Mesendoderm (in vitro differentiated cells): ENCODE measurements around the gene GALNT17. TPM values are rescaled to one million over a fixed set of nuclear protein-coding genes. Genes with fewer than 3 reads are reported as not detected.

ENCODE experiments used
- DNase-seq: peaks from one replicate; pipeline ENCODE4 v3.0.0; 2013
- H2AK5ac ChIP-seq: 2 replicates; pipeline ENCODE4 v1.6.1; 2013; ENCODE audit warnings: low read length, inconsistent platforms
- H2BK120ac ChIP-seq: 2 replicates; pipeline ENCODE4 v1.6.1; 2013; ENCODE audit warnings: low read depth, mild to moderate bottlenecking, low read length, moderate library complexity, mixed read lengths
- H2BK15ac ChIP-seq: replicated peaks from 2 replicates; pipeline ENCODE4 v1.6.1; 2013; ENCODE audit warnings: low read depth, mild to moderate bottlenecking, moderate library complexity
- H2BK5ac ChIP-seq: 2 replicates; pipeline ENCODE4 v1.6.1; 2013; ENCODE audit warnings: low read length, inconsistent platforms
- H3K18ac ChIP-seq: 2 replicates; pipeline ENCODE4 v1.6.1; 2013; ENCODE audit warnings: mild to moderate bottlenecking, low read length, mixed read lengths
- H3K23ac ChIP-seq: one replicate; pipeline ENCODE4 v1.6.1; 2013; ENCODE audit warnings: low read length
- H3K27ac ChIP-seq: 2 replicates; pipeline ENCODE4 v1.5.1; 2013; ENCODE audit warnings: low read depth, mild to moderate bottlenecking, inconsistent platforms, low read length, moderate library complexity
- H3K27me3 ChIP-seq: 2 replicates; pipeline ENCODE4 v1.6.1; 2013; ENCODE audit warnings: low read length, control low read depth, mild to moderate bottlenecking, inconsistent platforms; ENCODE audit not compliant: insufficient read depth, poor library complexity
- H3K36me3 ChIP-seq: 2 replicates; pipeline ENCODE4 v1.6.1; 2013; ENCODE audit warnings: low read length, inconsistent platforms; ENCODE audit not compliant: control insufficient read depth, insufficient read depth
- H3K4ac ChIP-seq: one replicate; pipeline ENCODE4 v1.6.1; 2013; ENCODE audit warnings: low read depth, mild to moderate bottlenecking, low read length, moderate library complexity
- H3K4me1 ChIP-seq: 2 replicates; pipeline ENCODE4 v1.6.1; 2013; ENCODE audit warnings: low read depth, low read length, inconsistent platforms; ENCODE audit not compliant: control insufficient read depth
- H3K4me2 ChIP-seq: 2 replicates; pipeline ENCODE4 v1.6.1; 2013; ENCODE audit warnings: low read length
- H3K4me3 ChIP-seq: 2 replicates; pipeline ENCODE4 v1.5.1; 2013; ENCODE audit warnings: mild to moderate bottlenecking, low read length
- H3K56ac ChIP-seq: one replicate; pipeline ENCODE4 v1.6.1; 2013; ENCODE audit warnings: low read length
- H3K79me1 ChIP-seq: 2 replicates; pipeline ENCODE4 v1.6.1; 2013; ENCODE audit warnings: low read length, inconsistent platforms
- H3K79me2 ChIP-seq: 2 replicates; pipeline ENCODE4 v1.6.1; 2013; ENCODE audit warnings: mild to moderate bottlenecking, low read length; ENCODE audit not compliant: control insufficient read depth, insufficient read depth
- H3K9ac ChIP-seq: 2 replicates; pipeline ENCODE4 v1.6.1; 2013; ENCODE audit warnings: low read length, inconsistent platforms
- H4K5ac ChIP-seq: one replicate; pipeline ENCODE4 v1.6.1; 2013; ENCODE audit warnings: low read length
- H4K8ac ChIP-seq: one replicate; pipeline ENCODE4 v1.6.1; 2013; ENCODE audit warnings: low read depth, mild to moderate bottlenecking, control low read depth, low read length, moderate library complexity
- WGBS: extraction: QIAGEN DNeasy Blood & Tissue Kit; methylation state at CpG from one replicate; pipeline ENCODE4 v1.1.7; 2013; ENCODE audit warnings: low lambda C conversion rate, missing lambda C conversion rate; ENCODE audit not compliant: insufficient coverage; ENCODE audit errors: extremely low coverage; 5-methylcytosine and 5-hydroxymethylcytosine counted together
- small RNA-seq: library from polyadenylated mRNA; stranded (forward); fragments of <200 nt; extraction: miRNeasy Mini kit (QIAGEN cat#:217004); gene quantifications from one replicate; pipeline ENCODE3, GENCODE V24; 2013; ENCODE audit not compliant: insufficient read depth

Gene GALNT17

GRCh38 chr7:71754828-71755227 is 622.9 kb downstream of the GALNT17 start:
- Histone ChIP-seq H3K18ac (no peak overlapping the region), H3K23ac (no peak overlapping the region), H4K8ac (no peak overlapping the region), H3K27ac (no peak overlapping the region), H4K5ac (no peak overlapping the region), H3K4ac (no peak overlapping the region), H3K27me3 (no peaks in the 10 kb centered on the region), H3K36me3 (no peaks in the 10 kb centered on the region), H3K79me1 (no peaks in the 10 kb centered on the region), H3K4me3 (no peak overlapping the region), H3K79me2 (no peaks in the 10 kb centered on the region), H2AK5ac (no peak overlapping the region), H3K9ac (no peak overlapping the region), H3K4me1 (no peaks in the 10 kb centered on the region), H2BK120ac (no peak overlapping the region), H3K4me2 (no peak overlapping the region), H2BK5ac (no peak overlapping the region), H3K56ac (no peak overlapping the region), H2BK15ac (no peak overlapping the region)
- WGBS, result no CpG with 5 or more reads among the region's 4 CpGs
- no peak for DNase-seq

- H3K4me1 ChIP-seq, result no peaks in the 10 kb centered on the region
- no peak overlapping the region for H4K5ac ChIP-seq
- H3K27ac ChIP-seq, result no peak overlapping the region
- H3K4me2 ChIP-seq, result no peak overlapping the region
- no peak overlapping the region for H2BK120ac ChIP-seq
- no peak overlapping the region for H4K8ac ChIP-seq
- no peak overlapping the region for H3K56ac ChIP-seq
- no peak for DNase-seq
- no peak overlapping the region for H3K4me3 ChIP-seq
- H2BK15ac ChIP-seq, result no peak overlapping the region
- H3K27me3 ChIP-seq, result no peaks in the 10 kb centered on the region
- no peak overlapping the region for H3K9ac ChIP-seq
- no peaks in the 10 kb centered on the region for H3K79me1 ChIP-seq
- H3K4ac ChIP-seq, result no peak overlapping the region
- H3K79me2 ChIP-seq, result no peaks in the 10 kb centered on the region
- H3K18ac ChIP-seq, result no peak overlapping the region
- no peak overlapping the region for H2AK5ac ChIP-seq
- no peak overlapping the region for H3K23ac ChIP-seq
- H2BK5ac ChIP-seq, result no peak overlapping the region
- no peaks in the 10 kb centered on the region for H3K36me3 ChIP-seq
Observed at GRCh38 chr7:71761336-71761735, 629.4 kb downstream of the GALNT17 start.

Small RNAs within 50 kb of the gene (small RNA-seq; reads per million reads assigned to genes)
- not detected for gene MIR3914-1
- gene RN7SKP75, result not detected
